HG03108 (cell line): ENCODE measurements around the gene RNF6.
"Not testable (repeated sequence)": the region's sequence is repeated elsewhere in the genome, so short reads cannot be mapped to it uniquely, and the experiment has no call there.

ENCODE experiments used
- ATAC-seq: cut with Tn5 transposase; IDR thresholded peaks from one replicate; pipeline ENCODE4 v1.9.1; 2021; ENCODE audit warnings: moderate library complexity; ENCODE audit not compliant: unreplicated experiment

Gene RNF6

DNA sequence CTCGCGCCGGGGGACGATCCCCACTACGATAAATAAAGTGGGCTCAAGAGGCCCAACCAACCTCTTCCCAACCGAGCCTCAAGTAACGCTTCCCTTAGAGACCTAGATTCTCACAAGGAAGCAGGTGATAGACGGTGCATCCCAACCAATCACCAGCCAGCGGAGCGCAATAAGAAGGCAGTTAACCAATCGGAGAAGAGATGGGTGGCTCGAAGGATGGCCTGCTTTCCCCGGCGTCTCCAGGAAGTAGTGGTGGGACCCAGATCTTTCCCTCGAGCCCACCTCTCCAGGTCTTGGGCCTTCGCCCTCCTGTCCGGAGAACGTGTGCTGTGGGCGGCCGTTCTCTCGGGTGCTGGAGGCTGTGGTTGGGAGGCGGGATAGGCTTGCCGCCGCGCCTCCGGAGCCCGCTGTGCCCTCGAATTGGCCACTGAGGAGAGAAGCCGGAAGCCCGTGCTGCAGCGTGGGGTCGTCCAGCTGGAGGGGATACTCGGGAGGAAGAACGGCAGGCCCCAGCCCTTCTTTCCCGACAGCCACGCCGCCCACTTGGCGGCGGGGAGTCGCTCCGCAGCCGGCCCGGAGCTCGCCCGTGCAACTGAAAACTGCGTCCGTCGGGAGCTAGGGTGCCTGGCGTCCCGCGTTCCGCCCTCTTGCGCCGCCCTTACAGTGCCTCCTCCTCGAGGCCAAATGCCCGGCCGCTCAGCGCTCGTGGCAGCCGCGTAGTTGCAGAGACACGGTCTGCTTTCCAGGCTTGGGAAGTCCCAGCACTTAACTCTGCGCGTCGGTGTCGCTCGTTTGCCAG lies at the start of gene RNF6:
Gene RNF6 (minus strand): TSS at position 594 of the 799 bp plus-strand sequence. CDS start 2,665 bp downstream, outside the sequence.
- peak; percentile 97 for ATAC-seq

- no peak for ATAC-seq
Observed at GRCh38 chr13:26270707-26271106, 48.6 kb upstream of the RNF6 start.

- ATAC-seq, result no peak
Observed at GRCh38 chr13:26266311-26266710, 44.2 kb upstream of the RNF6 start.

DNA sequence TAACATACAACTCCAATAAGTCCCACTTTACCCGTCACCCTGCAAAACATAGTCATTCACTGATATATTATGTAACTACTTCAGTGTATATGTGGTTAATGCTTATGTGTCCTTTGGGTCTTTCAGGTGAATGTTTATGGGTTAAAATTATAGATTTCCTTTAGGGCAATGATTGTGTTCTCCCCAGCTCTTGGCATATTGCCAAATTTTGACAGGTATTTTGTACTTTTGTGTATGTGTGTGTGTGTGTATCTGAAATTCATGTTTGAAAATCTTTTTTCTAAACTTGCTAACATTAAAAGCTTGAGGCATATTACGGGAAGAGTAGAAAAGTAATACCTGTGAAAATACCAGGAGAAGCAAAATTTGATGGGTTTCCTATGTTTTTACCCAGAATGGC lies 40.0 kb upstream of the RNF6 start:
- ATAC-seq, result no peak

GRCh38 chr13:26259634-26260033 lies 37.5 kb upstream of the RNF6 start:
- ATAC-seq, result no peak

DNA sequence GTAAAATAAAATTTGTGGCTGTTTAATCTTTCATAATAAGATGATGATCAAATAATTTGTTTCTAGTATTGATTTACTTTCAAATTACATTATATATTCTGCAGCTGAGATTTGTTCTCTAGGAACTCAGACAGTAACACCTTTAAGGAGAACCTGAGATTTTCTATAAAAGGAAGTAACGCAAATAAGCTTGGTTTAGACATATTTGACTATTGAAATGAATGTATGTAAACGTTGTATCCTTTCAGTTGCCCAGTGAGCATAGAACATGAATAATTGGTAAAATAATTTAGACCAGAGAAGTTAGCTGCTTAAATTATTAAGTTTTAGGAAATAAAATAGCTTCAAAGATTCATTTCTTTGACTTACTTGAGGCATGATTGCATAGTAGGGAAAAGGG lies 34.9 kb upstream of the RNF6 start:
- no peak for ATAC-seq

- ATAC-seq, result no peak
Observed at GRCh38 chr13:26255691-26256277, 33.7 kb upstream of the RNF6 start.

DNA sequence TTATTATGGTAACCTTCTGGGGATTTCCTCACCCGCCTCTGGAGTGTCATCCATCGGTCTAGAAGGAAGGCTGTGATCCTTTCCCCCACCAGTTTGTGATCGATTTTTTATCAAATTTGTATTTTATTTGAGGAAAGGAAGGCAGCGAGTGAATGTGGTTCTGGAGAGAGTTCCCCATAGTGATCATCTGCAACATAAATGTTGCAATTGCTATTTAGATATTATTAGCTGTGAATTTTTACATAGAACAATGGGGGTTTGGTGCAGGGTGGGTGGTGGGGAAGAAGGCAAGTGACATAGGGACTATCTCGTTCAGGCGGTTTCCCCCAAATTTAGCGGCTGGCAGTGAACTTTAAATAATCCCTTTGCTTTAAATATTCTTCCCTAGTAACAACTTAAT lies 33.0 kb upstream of the RNF6 start:
- no peak for ATAC-seq

DNA sequence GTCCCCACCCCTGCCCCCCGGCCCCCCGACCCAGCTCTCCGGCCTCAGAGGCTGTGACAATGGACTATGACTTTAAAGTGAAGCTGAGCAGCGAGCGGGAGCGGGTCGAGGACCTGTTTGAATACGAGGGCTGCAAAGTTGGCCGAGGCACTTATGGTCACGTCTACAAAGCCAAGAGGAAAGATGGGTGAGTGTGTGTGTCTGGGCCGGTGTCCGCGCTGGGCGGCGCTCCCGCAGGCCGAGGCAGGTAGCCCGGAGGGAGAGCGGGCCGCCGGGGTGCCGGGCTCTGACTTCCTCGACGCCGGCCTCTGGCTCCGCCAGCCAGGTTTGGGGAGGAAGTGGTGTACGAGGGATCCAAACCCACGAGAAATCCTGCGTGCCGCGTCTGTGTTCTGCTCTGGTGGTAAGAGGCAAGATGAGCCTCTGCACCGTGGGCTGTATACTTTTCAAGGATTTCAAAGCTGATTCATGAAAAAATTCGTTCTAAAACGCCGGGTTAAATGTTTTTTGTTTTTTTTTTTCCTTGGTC lies 32.5 kb upstream of the RNF6 start:
- ATAC-seq, result peak; percentile 33

GRCh38 chr13:26253787-26254582 lies 31.9 kb upstream of the RNF6 start, which contains the start of gene CDK8:
TSS of gene CDK8 (plus strand) at chr13:26254129. CDS start at chr13:26254642, 513 bp downstream.
- ATAC-seq, result peak; percentile 87

DNA sequence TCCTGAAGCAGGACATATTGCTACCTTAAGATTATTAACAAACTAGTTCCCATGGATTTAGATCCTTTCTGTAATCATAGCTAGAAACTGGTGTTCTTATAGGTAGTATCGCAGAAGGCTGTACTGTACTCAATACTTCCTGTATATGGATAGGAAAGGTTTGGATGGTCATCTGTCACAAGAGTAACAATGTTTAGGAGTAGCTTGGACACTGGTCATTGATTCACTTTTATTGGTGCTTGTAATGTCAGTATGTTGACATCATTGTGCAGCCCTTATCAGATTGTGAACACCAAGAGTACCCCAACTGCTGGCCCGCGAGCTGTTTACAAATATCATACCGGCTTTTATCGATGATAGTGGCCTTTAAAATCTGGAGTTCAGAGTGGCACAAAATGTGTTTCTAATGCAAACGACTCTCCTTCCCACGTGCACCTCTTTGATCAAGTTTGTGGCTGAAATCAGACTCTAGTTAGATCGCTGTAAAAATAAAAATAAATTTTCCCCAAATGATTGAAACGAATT lies 31.2 kb upstream of the RNF6 start:
- ATAC-seq, result no peak

DNA sequence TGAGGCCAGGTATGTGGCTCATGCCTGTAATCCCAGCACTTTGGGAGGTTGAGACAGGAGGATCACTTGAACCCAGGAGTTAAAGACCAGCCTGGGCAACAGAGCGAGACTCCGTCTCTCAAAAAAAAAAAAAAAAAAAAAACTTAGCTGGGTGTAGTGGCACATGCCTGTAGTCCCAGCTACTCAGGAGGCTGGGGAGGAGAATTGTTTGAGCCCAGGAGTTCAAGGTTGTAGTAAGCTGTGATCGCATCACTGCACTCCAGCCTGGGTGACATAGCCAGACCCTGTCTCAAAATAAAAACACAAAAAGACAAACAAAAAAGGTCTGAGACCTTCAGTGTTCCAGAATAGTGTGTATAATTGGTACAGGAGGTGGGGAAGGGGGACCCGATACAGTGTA lies 29.9 kb upstream of the RNF6 start:
- not testable (repeated sequence) for ATAC-seq

DNA sequence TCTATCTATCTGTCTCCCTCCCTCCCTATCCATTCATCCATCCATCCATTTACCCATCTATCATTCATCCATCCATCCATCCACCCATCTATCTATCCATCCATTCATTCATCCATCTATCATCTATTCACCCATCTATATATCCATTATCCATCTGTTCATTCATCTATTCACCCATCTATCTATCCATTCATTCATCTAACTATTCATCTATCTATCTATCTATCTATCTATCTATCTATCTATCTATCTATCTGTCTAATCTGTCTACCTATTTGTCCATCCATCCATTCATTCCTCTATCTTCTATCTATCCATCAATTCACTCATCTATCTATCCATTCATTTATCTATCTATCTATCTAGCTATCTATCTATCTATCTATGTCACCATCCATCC lies 27.4 kb upstream of the RNF6 start:
- no peak for ATAC-seq

DNA sequence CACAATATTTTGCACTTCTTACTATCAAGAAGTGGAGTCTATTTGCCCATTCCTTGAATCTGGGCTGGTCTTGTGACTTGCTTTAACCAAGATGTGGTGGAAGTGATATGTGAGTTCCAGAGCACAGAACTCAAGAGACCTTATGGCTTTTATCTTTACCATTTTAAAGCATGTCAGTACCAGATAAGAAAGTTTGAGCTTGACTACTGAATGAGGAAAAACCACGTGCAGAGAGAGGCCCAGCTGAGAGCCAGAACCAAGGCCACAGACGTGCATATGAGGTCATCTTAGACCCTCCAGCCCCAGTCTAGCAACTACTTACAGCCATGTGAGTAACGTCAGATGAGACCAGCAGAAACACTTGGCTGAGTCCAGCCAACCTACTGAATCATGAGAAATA lies 25.5 kb upstream of the RNF6 start:
- no peak for ATAC-seq

- ATAC-seq, result no peak
Observed at GRCh38 chr13:26247011-26247410, 24.9 kb upstream of the RNF6 start.

DNA sequence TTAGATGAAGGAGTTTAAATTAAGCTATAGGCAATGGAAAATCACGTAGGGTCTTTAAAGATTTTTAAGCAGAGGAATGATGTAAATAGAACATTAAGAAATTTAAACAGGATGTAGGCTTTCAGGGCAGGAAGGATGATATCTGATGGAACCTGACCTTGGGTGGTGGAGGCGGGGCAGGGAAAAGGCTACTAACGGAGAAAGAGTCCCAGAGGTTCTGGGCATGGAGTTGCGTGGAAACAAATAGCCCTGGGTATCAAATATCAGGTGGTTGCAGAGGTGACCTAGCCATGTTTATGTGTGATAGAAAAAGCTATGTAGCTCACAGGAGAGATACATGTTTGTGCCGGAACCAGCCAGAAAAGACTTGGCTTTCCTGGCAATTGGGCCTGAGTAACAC lies 24.0 kb upstream of the RNF6 start:
- ATAC-seq, result no peak

DNA sequence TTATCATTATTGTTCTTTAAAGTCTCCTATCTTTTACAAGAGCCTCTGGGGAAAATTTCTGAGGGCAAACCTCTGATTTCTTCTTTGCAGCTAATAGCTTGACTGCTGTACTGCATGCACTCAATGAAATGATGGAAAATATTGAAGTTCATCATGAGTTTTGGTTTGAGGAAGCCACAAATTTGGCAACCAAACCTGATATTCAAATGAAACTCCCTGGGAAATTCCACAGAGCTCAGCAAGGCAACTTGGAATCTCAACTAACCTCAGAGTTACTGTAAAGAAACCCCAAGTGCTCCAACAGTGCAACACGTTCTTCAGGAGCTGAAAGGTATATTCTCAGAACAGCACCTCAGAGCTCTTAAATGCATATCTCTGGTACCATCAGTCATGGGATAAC lies 14.2 kb upstream of the RNF6 start:
- ATAC-seq, result no peak

DNA sequence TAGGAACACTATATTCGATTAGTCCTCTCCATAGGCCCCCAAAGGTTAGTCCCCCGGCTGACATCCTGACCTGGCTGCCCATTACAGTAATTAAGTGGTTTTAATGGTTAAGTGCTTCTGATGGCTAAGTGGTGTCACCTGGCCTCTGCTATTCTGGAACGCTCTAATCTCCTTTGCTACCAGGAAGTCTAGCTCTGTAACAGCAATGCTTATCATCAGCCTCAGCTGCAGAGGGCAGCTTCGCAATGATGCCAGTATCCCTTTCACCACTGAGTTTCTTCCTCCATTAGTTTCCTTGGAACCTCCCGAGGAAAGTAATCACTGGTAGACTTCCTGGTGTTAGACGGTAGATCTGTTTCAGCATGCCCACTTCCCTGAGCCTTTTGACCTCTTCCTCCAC lies 8.6 kb upstream of the RNF6 start:
- no peak for ATAC-seq

- no peak for ATAC-seq
Observed at GRCh38 chr13:26229080-26229615, 7.0 kb upstream of the RNF6 start.

GRCh38 chr13:26228096-26228495 lies 6.0 kb upstream of the RNF6 start:
- no peak for ATAC-seq
